ENCODE measurements around the gene ISCA2.

Gene ISCA2

GRCh38 chr14:74493343-74494261 is at the start of gene ISCA2:
TSS of gene ISCA2 (plus strand) at chr14:74493765. CDS start at chr14:74493775, 10 bp downstream.
- DNase-seq, result peak; percentile 98 to 99

GRCh38 chr14:74444866-74445265 is 48.7 kb upstream of the ISCA2 start:
- DNase-seq, result no peak

GRCh38 chr14:74454397-74454796 is 39.2 kb upstream of the ISCA2 start:
- DNase-seq, result peak in 1 of 2 experiments; percentile 30

- no peak for DNase-seq
Measured at GRCh38 chr14:74456684-74457564, 36.6 kb upstream of the ISCA2 start.

GRCh38 chr14:74457565-74457895 is 36.0 kb upstream of the ISCA2 start:
- no peak for DNase-seq

- no peak for DNase-seq
Measured at GRCh38 chr14:74459289-74459946, 34.1 kb upstream of the ISCA2 start.

- DNase-seq, result no peak
Measured at GRCh38 chr14:74459976-74460375, 33.6 kb upstream of the ISCA2 start.

GRCh38 chr14:74462993-74463392 is 30.6 kb upstream of the ISCA2 start:
- no peak for DNase-seq

- no peak for DNase-seq
Measured at GRCh38 chr14:74463697-74464096, 29.9 kb upstream of the ISCA2 start.

- DNase-seq, result no peak
Measured at GRCh38 chr14:74464785-74465184, 28.8 kb upstream of the ISCA2 start.

- no peak for DNase-seq
Measured at GRCh38 chr14:74465335-74465734, 28.2 kb upstream of the ISCA2 start.

- DNase-seq, result no peak
Measured at GRCh38 chr14:74468513-74468912, 25.1 kb upstream of the ISCA2 start.

GRCh38 chr14:74469548-74470518 is 23.7 kb upstream of the ISCA2 start:
- DNase-seq, result no peak

GRCh38 chr14:74472601-74473000 is 21.0 kb upstream of the ISCA2 start:
- DNase-seq, result no peak

- DNase-seq, result no peak
Measured at GRCh38 chr14:74474376-74474775, 19.2 kb upstream of the ISCA2 start.

- no peak for DNase-seq
Measured at GRCh38 chr14:74475678-74476077, 17.9 kb upstream of the ISCA2 start.

GRCh38 chr14:74476107-74476506 is 17.5 kb upstream of the ISCA2 start:
- no peak for DNase-seq

GRCh38 chr14:74476607-74477006 is 17.0 kb upstream of the ISCA2 start:
- no peak for DNase-seq

GRCh38 chr14:74478996-74479635 is 14.4 kb upstream of the ISCA2 start:
- peak; percentile 18 to 20 for DNase-seq

GRCh38 chr14:74480046-74480445 is 13.5 kb upstream of the ISCA2 start:
- no peak for DNase-seq

- DNase-seq, result no peak
Measured at GRCh38 chr14:74482571-74482970, 11.0 kb upstream of the ISCA2 start.

GRCh38 chr14:74483321-74483720 is 10.2 kb upstream of the ISCA2 start:
- no peak for DNase-seq
